ENCODE measurements around the gene SALL4.

Gene SALL4

DNA sequence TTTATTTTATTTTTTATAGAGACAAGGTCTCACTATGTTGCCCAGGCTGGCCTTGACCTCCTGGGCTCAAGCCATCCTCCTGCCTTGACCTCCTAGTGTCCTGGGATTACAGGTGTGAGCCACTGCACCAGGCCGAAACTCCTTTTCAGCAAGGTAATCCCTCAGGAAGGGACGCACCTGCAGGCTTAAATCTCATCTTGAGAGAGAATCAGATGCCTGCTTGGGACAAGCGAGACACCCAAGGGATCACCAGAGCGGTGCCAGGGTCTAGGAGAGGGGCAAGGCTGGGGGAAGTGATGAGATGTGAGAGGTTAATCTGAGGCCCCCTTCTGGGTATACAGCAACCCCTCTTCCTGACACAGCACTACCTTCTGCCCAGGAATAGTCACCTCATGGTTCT lies 30.1 kb downstream of the SALL4 start:
- Histone ChIP-seq H3K23ac (ENCODE audit: low read length in 2 of 2) (no peak overlapping the region), H4K91ac (ENCODE audit: low read length) (no peak overlapping the region), H3K79me1 (replicated peaks; ENCODE audit: low read length, poor library complexity, severe bottlenecking) (peaks cover 6% of the 10 kb centered on the region), H3K27me3 (ENCODE audit: control insufficient read depth in 1 of 2, insufficient read depth in 1 of 2, low read length in 2 of 2) (no peaks in the 10 kb centered on the region), H2BK12ac (ENCODE audit: low read length in 2 of 2) (no peak overlapping the region), H3K9ac (ENCODE audit: low read length) (no peak overlapping the region), H3K27ac (ENCODE audit: low read length, poor library complexity, severe bottlenecking) (no peak overlapping the region), H2AK5ac (ENCODE audit: low read length, severe bottlenecking) (no peak overlapping the region), H3K9me3 (ENCODE audit: control insufficient read depth, low read length) (no peaks in the 10 kb centered on the region), H3K4me3 (ENCODE audit: insufficient read depth in 1 of 2, low read depth in 1 of 2, low read length in 2 of 2) (no peak overlapping the region), H3K4me2 (ENCODE audit: low read length, poor library complexity, severe bottlenecking) (no peak overlapping the region), H3K4ac (ENCODE audit: low read depth in 1 of 2, low read length in 2 of 2) (no peak overlapping the region), H3K14ac (ENCODE audit: low read length in 2 of 2) (no peak overlapping the region), H2BK15ac (ENCODE audit: low read depth, poor library complexity, severe bottlenecking) (no peak overlapping the region), H3K4me1 (ENCODE audit: control insufficient read depth, insufficient read depth, low read depth, low read length) (peaks cover 8% of the 10 kb centered on the region), H4K8ac (ENCODE audit: low read length) (no peak overlapping the region), H3K36me3 (ENCODE audit: control insufficient read depth in 1 of 2, insufficient read depth in 2 of 2, low read depth in 1 of 2, low read length in 2 of 2) (no peaks in the 10 kb centered on the region), H2BK120ac (ENCODE audit: low read depth, low read length) (no peak overlapping the region), H2AFZ (ENCODE audit: low read depth, low read length) (no peak overlapping the region), H2BK5ac (ENCODE audit: low read depth, low read length, poor library complexity, severe bottlenecking) (no peak overlapping the region), H3K18ac (ENCODE audit: low read depth in 1 of 2, low read length in 2 of 2) (no peak overlapping the region)
- WGBS, result 100% methylated on average over 3 of the region's 4 CpGs
- no peak for DNase-seq

DNA sequence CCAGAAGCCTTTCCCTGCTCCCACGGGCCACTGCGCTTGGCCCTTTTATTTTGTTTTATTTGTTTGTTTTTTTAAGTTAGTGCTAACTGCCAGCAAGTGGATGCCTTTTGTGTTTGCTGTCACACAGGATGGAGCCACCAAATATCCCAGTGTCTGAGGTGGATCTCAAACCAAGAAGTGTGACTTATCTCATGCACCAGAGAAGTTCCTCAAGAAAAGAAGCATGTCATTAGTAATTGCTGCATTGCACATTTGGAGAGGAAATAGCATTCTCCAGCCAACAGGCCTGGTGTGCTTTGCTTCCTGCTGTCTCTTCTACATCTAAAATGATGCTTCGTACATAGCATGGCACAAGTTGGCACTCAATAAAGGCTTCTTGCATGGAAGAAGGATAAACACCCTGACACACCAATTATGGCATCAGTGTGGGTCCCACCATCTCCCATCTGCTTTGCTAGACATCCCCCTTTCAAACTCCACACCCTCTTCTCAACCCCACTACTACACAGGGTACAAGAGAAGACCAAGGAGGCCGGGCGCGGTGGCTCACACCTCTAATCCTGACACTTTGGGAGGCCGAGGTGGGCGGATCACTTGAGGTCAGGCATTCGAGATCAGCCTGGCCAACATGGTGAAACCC lies 32.2 kb downstream of the SALL4 start:
- Histone ChIP-seq H2AFZ (ENCODE audit: low read depth, low read length) (no peak overlapping the region), H2AK5ac (ENCODE audit: low read length, severe bottlenecking) (no peak overlapping the region), H2BK12ac (ENCODE audit: low read length in 2 of 2) (no peak overlapping the region), H3K18ac (ENCODE audit: low read depth in 1 of 2, low read length in 2 of 2) (no peak overlapping the region), H3K4ac (ENCODE audit: low read depth in 1 of 2, low read length in 2 of 2) (no peak overlapping the region), H3K14ac (ENCODE audit: low read length in 2 of 2) (no peak overlapping the region), H3K4me3 (ENCODE audit: insufficient read depth in 1 of 2, low read depth in 1 of 2, low read length in 2 of 2) (no peak overlapping the region), H3K36me3 (ENCODE audit: control insufficient read depth in 1 of 2, insufficient read depth in 2 of 2, low read depth in 1 of 2, low read length in 2 of 2) (no peaks in the 10 kb centered on the region), H3K79me1 (replicated peaks; ENCODE audit: low read length, poor library complexity, severe bottlenecking) (peaks cover 7% of the 10 kb centered on the region), H2BK120ac (ENCODE audit: low read depth, low read length) (no peak overlapping the region), H3K4me2 (ENCODE audit: low read length, poor library complexity, severe bottlenecking) (no peak overlapping the region), H2BK5ac (ENCODE audit: low read depth, low read length, poor library complexity, severe bottlenecking) (no peak overlapping the region), H3K27ac (ENCODE audit: low read length, poor library complexity, severe bottlenecking) (no peak overlapping the region), H3K9me3 (ENCODE audit: control insufficient read depth, low read length) (no peaks in the 10 kb centered on the region), H3K4me1 (ENCODE audit: control insufficient read depth, insufficient read depth, low read depth, low read length) (peaks cover 10% of the 10 kb centered on the region), H3K27me3 (ENCODE audit: control insufficient read depth in 1 of 2, insufficient read depth in 1 of 2, low read length in 2 of 2) (no peaks in the 10 kb centered on the region), H4K91ac (ENCODE audit: low read length) (no peak overlapping the region), H3K23ac (ENCODE audit: low read length in 2 of 2) (no peak overlapping the region), H4K8ac (ENCODE audit: low read length) (no peak overlapping the region), H3K9ac (ENCODE audit: low read length) (no peak overlapping the region), H2BK15ac (ENCODE audit: low read depth, poor library complexity, severe bottlenecking) (no peak overlapping the region)
- DNase-seq, result no peak
- 94% methylated on average over 9 of the region's 9 CpGs for WGBS

DNA sequence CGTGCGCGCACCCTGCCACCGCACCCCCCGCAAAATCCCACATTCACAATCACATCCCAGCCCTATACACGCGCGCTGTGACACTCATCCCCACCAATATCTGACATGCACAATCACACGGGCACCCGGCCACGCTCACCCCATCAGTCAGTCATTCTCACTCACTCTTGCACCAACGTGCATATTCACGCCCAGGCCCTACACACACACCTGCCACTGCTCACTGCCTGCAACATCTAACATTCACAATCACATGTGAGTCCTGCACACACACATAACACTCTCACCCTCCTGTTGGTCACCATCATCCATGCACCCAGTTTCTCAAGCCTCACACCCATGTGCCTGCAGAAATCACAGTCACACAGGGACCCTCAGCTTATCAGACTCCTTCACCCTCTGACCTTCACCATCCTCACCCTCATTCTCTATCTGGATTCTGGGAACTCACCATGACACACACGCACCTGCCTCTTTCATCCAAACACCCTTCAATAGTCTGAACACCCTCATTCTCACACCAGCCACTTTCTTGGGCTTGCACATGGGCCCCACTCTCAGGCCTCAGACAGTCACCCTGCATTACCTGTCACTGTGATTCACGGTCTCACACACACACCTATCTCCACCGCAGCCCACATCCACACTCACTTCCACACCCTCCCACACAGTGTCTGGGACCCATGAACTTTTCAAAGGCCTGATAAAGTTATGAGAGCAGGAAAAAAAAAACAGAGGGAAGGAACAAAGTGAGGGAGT lies 33.4 kb downstream of the SALL4 start:
- Histone ChIP-seq H3K9ac (ENCODE audit: low read length) (no peak overlapping the region), H3K4me1 (ENCODE audit: control insufficient read depth, insufficient read depth, low read depth, low read length) (peaks cover 10% of the 10 kb centered on the region), H3K9me3 (ENCODE audit: control insufficient read depth, low read length) (no peaks in the 10 kb centered on the region), H2AFZ (ENCODE audit: low read depth, low read length) (no peak overlapping the region), H2BK12ac (ENCODE audit: low read length in 2 of 2) (peak overlapping the region in 1 of 2 experiments; percentile 2), H2AK5ac (ENCODE audit: low read length, severe bottlenecking) (no peak overlapping the region), H2BK120ac (ENCODE audit: low read depth, low read length) (peak overlapping the region; percentile 94), H3K18ac (ENCODE audit: low read depth in 1 of 2, low read length in 2 of 2) (no peak overlapping the region), H3K4me3 (ENCODE audit: insufficient read depth in 1 of 2, low read depth in 1 of 2, low read length in 2 of 2) (peak overlapping the region; percentile 60 to 74), H3K27me3 (ENCODE audit: control insufficient read depth in 1 of 2, insufficient read depth in 1 of 2, low read length in 2 of 2) (no peaks in the 10 kb centered on the region), H3K4ac (ENCODE audit: low read depth in 1 of 2, low read length in 2 of 2) (no peak overlapping the region), H3K14ac (ENCODE audit: low read length in 2 of 2) (no peak overlapping the region), H3K79me1 (replicated peaks; ENCODE audit: low read length, poor library complexity, severe bottlenecking) (peaks cover 8% of the 10 kb centered on the region), H3K23ac (ENCODE audit: low read length in 2 of 2) (peak overlapping the region in 1 of 2 experiments; percentile 66), H3K4me2 (ENCODE audit: low read length, poor library complexity, severe bottlenecking) (peak overlapping the region; percentile 3), H3K36me3 (ENCODE audit: control insufficient read depth in 1 of 2, insufficient read depth in 2 of 2, low read depth in 1 of 2, low read length in 2 of 2) (no peaks in the 10 kb centered on the region), H2BK15ac (ENCODE audit: low read depth, poor library complexity, severe bottlenecking) (no peak overlapping the region), H4K8ac (ENCODE audit: low read length) (peak overlapping the region; percentile 76), H3K27ac (ENCODE audit: low read length, poor library complexity, severe bottlenecking) (no peak overlapping the region), H4K91ac (ENCODE audit: low read length) (no peak overlapping the region), H2BK5ac (ENCODE audit: low read depth, low read length, poor library complexity, severe bottlenecking) (no peak overlapping the region)
- no peak for DNase-seq
- WGBS, result 57% methylated on average over 12 of the region's 16 CpGs

Measured in mesenchymal stem cell (in vitro differentiated cells and primary cell).